Measurements from ENCODE around the gene ZDHHC8.
A peak's percentile ranks its signal among the peaks of the same experiment; 100 is the strongest.

Gene ZDHHC8

GRCh38 chr22:20165913-20166312 lies 34.3 kb downstream of the ZDHHC8 start:
- no peak for DNase-seq

DNA sequence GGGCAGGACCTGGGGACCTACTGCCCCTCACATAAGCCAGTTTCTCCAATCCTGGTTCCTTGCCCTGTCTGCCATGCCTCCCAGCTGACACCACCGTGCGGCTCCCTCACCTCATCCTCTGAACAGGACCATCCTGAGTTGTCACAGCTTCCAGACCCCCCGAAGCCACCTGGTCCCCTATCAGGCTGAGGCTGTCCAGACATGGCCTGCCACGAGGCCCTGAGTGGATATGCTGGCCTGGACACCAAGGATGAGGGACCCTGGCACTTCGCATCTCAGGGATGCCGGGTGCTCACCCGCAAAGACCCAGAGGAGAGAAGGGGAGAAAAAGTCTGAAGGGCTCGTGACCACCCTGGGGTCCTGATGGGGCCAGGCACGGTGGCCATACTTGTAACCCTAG lies 35.1 kb downstream of the ZDHHC8 start:
- DNase-seq, result no peak

- DNase-seq, result no peak
Measured at GRCh38 chr22:20167643-20168322, 36.2 kb downstream of the ZDHHC8 start.

DNA sequence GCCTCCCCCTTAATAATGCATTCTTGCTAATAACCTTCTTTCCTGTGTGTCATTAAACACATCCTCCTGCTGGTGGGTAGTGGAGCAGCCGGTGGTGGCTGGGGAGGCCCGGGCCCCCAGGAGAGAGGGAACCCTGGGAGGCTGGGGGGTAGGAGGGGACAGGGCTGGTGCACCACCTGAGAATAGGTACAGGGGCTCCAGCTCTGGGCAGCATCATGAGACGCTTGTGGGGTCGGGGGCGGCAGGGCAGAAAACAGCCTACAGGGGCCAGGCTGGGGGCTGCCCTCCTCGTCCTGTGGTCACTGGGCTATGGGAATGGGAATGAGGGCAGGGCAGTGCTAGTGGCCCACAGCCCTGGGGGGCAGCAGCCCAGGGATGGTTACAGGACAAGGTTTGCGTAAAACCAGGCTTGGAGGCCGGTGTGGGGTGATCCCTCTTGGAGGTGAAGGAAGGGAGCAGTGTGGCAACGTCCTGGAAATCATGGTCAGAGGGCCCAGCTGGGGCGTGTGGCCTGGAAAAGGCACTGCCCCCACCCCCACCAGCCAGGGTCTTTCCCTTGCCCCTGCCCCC lies 37.7 kb downstream of the ZDHHC8 start:
- no peak for DNase-seq

GRCh38 chr22:20170170-20170569 lies 38.6 kb downstream of the ZDHHC8 start:
- no peak for DNase-seq

- no peak for DNase-seq
Measured at GRCh38 chr22:20171288-20172140, 39.9 kb downstream of the ZDHHC8 start.

GRCh38 chr22:20172141-20172613 lies 40.6 kb downstream of the ZDHHC8 start:
- DNase-seq, result no peak

DNA sequence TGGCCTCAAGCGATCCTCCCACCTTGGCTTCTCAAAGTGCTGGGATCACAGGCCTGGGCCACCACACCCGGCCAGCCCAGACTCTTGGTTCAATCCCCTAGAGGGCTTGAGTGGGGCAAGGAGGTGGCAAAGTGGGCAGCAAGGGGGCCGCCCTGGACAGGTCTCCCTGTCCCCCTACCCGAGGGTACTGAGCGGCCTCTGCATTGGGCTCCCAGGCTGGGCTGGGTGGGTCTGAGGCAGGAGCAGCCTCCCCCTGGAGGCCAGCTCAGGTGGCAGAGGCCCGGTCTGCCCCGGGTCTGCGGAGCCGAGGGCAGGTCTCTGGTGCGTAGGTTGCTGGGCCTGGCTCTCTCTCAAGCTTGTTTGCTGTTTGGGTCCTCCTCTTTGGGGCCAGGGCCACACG lies 41.6 kb downstream of the ZDHHC8 start:
- DNase-seq, result no peak

DNA sequence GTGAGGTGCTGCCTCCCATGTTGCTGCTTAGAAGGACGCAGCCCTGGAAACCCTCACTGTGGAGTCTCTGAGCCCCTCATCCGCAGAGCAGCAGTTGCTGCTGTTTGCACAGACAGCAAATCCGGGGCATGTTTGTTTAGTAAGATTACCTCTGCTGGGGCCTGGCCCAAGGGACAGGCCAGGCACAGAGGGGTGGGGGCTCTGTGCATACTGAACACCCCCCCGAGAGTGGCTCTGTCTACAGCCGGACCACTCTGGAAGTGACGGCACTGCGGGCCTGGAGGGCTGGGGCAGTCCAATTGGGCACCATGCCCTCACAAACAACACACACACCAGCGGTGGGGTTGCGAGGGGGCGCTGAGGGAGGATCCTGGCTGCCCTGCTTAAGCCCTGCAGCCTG lies 42.2 kb downstream of the ZDHHC8 start:
- peak in 1 of 2 experiments; percentile 32 for DNase-seq

DNA sequence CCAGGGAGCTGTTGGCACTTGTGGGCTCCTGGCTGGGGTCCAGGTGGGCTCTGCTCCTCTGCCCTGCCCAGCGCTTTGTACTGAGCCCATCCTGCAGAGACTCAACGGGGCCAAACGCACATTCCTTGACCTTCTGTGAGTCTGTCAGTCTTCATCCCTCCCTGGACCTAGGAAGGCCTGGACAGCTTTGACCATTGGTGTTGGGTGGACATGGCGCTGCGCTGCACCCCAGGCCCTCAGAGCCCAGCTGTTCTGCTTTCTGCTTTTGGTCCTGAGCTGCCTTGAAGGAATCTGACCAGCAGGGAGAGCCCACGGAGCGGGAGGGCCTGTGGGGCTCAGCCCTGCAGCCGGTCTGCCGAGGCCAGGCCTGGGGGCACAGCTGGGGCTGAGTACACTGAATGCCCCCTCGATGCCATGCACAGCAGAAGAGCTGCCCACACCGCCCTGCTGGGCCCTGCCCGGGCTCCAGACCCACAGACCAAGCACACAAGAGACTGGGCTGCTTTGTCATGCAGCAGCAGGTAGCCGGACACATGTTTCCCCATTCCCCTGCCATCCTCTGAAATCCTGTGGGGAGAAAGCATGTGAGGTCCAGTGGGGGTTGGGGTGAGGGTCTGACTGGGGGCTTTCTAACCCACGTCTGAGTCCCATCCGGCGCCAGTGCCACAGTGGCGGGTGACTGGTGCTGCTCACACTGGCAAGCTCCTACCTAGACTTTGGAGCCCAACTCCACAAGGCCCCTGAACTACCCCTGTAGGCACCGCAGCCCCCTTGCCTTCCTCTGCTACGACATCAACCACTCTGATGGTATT lies 43.4 kb downstream of the ZDHHC8 start:
- DNase-seq, result peak in 1 of 2 experiments; percentile 22

DNA sequence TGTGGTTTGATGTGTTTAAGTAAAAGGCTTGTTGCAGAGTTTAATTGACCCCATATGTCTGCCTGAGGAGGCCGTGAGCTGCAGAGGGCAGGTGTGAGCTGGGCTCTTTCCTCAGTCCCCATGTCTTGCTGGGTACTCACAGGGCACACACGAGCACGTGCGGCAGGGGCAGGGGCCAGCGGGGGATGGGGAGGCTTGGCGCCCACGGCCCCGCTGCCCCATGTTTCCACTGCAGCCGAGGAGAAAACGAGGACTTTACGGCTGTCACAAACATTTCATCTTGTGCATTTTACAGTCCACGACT lies 43.9 kb downstream of the ZDHHC8 start:
- no peak for DNase-seq

DNA sequence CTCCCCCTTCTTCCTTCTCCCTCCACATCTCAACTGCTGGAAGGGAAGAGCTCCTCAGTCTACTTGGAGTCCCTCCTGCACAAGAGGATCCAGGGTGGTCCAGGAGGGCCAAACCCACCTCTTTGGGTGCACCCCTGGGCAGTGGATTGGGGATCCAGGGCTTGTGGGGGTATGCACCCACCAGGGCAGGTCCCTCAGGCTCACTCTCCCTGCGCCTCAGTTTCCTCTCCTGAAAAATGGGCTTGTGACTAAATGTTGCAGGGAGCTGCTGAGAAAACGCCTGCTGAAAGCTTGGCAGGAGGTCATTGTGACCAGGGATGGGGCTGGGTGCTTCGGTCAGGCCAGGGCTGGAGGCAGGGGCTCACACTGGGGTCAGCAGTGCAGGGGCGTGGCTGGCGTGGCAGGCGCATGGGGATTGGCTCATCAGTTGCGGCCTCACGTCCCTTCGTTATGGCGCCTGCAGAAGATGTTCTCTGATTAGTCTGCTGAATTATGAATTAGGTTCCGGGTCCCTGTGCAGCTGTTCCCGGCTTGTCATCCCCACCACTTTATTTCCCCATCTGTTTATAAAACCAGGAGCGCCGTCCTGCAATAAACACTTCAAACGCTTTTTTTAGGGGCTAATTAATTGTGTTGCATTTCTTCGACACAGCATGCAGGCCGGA lies 44.9 kb downstream of the ZDHHC8 start:
- DNase-seq, result no peak

DNA sequence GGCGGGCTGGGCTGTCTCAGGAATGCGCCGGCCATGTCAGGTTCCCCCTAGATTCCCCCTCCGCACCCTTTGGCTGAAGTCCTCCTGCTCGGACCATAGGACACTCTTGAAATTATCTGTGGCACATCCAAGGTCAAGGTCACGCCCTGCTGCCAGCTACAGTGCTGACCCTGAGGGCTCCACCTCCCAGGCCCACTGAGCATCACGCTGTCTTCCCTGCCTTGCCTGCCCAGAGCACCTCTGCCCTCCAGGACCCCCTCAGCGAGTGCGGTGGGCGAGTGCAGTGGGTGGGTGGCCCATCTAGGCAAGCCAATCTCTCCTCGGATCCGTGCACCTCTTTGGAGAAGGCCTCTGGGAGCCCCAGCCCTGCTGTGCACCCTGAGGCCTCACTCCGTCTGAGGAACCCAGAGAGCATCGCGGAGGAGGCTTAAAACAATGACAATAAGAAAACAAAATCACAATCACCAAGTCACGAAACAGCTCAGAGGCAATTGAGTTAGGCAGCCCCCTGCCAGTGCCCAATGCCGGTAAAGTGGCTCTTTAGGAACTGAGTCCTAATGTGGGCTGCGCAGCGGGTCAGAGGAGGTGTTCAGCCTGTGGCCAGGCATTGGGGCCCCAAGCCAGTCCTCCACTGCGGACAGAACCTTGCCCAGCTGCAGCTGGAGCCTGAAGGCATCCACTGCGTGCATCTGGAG lies 45.8 kb downstream of the ZDHHC8 start:
- DNase-seq, result no peak

GRCh38 chr22:20178075-20178914 lies 46.7 kb downstream of the ZDHHC8 start:
- no peak for DNase-seq

- DNase-seq, result no peak
Measured at GRCh38 chr22:20178915-20179227, 47.3 kb downstream of the ZDHHC8 start.

- no peak for DNase-seq
Measured at GRCh38 chr22:20179455-20180244, 48.0 kb downstream of the ZDHHC8 start.

- no peak for DNase-seq
Measured at GRCh38 chr22:20180245-20180630, 48.6 kb downstream of the ZDHHC8 start.

DNA sequence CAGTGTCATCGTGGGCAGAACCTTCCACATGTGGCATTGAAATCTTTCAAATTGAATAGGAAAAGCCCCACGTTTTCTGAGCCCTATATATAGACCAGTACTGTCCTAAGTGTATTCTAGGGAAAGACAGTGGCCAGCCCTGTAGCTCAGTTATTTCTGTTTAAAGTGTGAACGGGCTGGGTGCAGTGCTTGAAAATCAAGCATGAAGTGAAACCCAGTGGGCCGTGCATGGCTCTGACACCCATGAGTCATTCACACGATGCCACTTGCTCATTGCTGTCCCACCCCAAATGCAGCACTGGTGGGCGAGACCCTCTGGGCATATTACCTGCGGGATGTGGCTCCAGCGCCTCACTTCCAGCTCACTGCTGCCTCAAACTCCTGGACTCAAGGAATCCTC lies 49.0 kb downstream of the ZDHHC8 start:
- DNase-seq, result no peak

GRCh38 chr22:20181194-20181883 lies 49.7 kb downstream of the ZDHHC8 start:
- no peak for DNase-seq

GRCh38 chr22:20181884-20182236 lies 50.3 kb downstream of the ZDHHC8 start:
- DNase-seq, result no peak

All from NCI-H526 (cell line).